Measurements from ENCODE around the gene ATXN2. TPM values are rescaled to one million over a fixed set of nuclear protein-coding genes. Genes with fewer than 3 reads are reported as not detected.

Gene ATXN2
- total RNA-seq, 1 experiment from 2014 or later, result 78.5 TPM

DNA sequence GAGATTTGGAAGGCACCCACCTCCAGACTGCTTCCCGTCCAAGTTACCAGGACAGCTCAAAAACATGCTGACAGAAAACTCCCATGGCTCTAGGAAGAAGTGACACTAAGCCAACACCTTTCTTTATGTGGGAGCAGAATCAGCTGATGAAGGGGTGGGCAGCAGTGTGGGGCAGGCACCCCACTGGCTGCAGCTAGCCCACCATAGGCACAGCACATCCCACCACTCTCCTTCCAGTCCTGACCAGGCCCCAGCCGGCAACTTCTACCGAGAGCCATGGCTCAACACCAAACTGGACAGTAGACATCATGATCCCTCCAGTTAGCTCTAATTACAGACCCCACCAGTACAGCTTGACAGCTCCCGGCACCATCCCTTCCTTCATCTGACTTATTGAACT is 148.4 kb downstream of the ATXN2 start:
- Histone ChIP-seq H3K9me3 (no peaks in the 10 kb centered on the region), H3K36me3 (ENCODE audit: control insufficient read depth, insufficient read depth, low read length) (peaks cover 5% of the 10 kb centered on the region), H3K4me3 (ENCODE audit: low read depth, low read length) (no peak overlapping the region), H3K27me3 (replicated peaks; ENCODE audit: control insufficient read depth, insufficient read depth, low read length) (no peaks in the 10 kb centered on the region), H3K4me1 (no peaks in the 10 kb centered on the region)
- Mint-ChIP-seq H3K27ac (ENCODE audit: unreplicated experiment) (no peak overlapping the region), H3K9me3 (ENCODE audit: unreplicated experiment) (no peaks in the 10 kb centered on the region), H3K36me3 (ENCODE audit: insufficient read depth, unreplicated experiment) (peaks cover 85% of the 10 kb centered on the region), H3K27me3 (ENCODE audit: insufficient read depth, unreplicated experiment) (no peaks in the 10 kb centered on the region), H3K4me1 (ENCODE audit: low read depth, unreplicated experiment) (no peaks in the 10 kb centered on the region), H3K4me3 (ENCODE audit: unreplicated experiment) (no peak overlapping the region)
- peak in 1 of 2 experiments; percentile 7 for DNase-seq
- CTCF ChIA-PET, result interaction anchor here (2.3 kb wide), 1 partner anchor 55 kb away, joined by 32 read pairs; no protein-coding TSS in a partner anchor
- intact Hi-C loops (cut with micrococcal nuclease; ENCODE audit: unreplicated experiment), result loop anchor here (1.0 to 2.0 kb wide), 2 partner anchors 46 to 53 kb away; partner anchors contain the start of gene SH2B3
- BruUV-seq (replicated peaks), result TSS peak; percentile 24
- TF ChIP-seq CTCF (IDR thresholded peaks at IDR 0.05; ENCODE audit: insufficient read depth in 1 of 2, low read depth in 1 of 2, low read length in 1 of 2, severe bottlenecking in 1 of 2, unreplicated experiment in 1 of 2), result no peak
- POLR2A ChIA-PET, result no interaction called here

- DNase-seq, result no peak
- POLR2A ChIA-PET, result no interaction called here
- Histone ChIP-seq H3K4me3 (ENCODE audit: low read depth, low read length) (no peak overlapping the region), H3K4me1 (no peaks in the 10 kb centered on the region), H3K9me3 (no peaks in the 10 kb centered on the region), H3K27me3 (replicated peaks; ENCODE audit: control insufficient read depth, insufficient read depth, low read length) (no peaks in the 10 kb centered on the region), H3K36me3 (ENCODE audit: control insufficient read depth, insufficient read depth, low read length) (peaks cover 5% of the 10 kb centered on the region)
- H3K4me3 Mint-ChIP-seq (ENCODE audit: unreplicated experiment), result no peak overlapping the region
- TF ChIP-seq CTCF (IDR thresholded peaks at IDR 0.05; ENCODE audit: insufficient read depth in 1 of 2, low read depth in 1 of 2, low read length in 1 of 2, severe bottlenecking in 1 of 2, unreplicated experiment in 1 of 2), result no peak
- H3K36me3 Mint-ChIP-seq (ENCODE audit: insufficient read depth, unreplicated experiment), result peaks cover 91% of the 10 kb centered on the region
- H3K9me3 Mint-ChIP-seq (ENCODE audit: unreplicated experiment), result no peaks in the 10 kb centered on the region
- CTCF ChIA-PET, result no interaction called here
- peak overlapping the region; percentile 15 for H3K27ac Mint-ChIP-seq (ENCODE audit: unreplicated experiment)
- H3K4me1 Mint-ChIP-seq (ENCODE audit: low read depth, unreplicated experiment), result no peaks in the 10 kb centered on the region
- BruUV-seq (replicated peaks), result TSS peak; percentile 10
- intact Hi-C loops (cut with micrococcal nuclease; ENCODE audit: unreplicated experiment), result no loop called here
- H3K27me3 Mint-ChIP-seq (ENCODE audit: insufficient read depth, unreplicated experiment), result no peaks in the 10 kb centered on the region
Observed at GRCh38 chr12:111448846-111449790, 150.0 kb downstream of the ATXN2 start.

- ChIA-PET CTCF (no interaction called here), POLR2A (no interaction called here)
- no peaks in the 10 kb centered on the region for H3K27me3 ChIP-seq (replicated peaks; ENCODE audit: control insufficient read depth, insufficient read depth, low read length)
- H3K4me1 Mint-ChIP-seq (ENCODE audit: low read depth, unreplicated experiment), result no peaks in the 10 kb centered on the region
- no TSS peak for BruUV-seq (replicated peaks)
- no peaks in the 10 kb centered on the region for H3K9me3 ChIP-seq
- no peaks in the 10 kb centered on the region for H3K4me1 ChIP-seq
- H3K27ac Mint-ChIP-seq (ENCODE audit: unreplicated experiment), result peak overlapping the region; percentile 15
- H3K9me3 Mint-ChIP-seq (ENCODE audit: unreplicated experiment), result no peaks in the 10 kb centered on the region
- H3K4me3 Mint-ChIP-seq (ENCODE audit: unreplicated experiment), result no peak overlapping the region
- peaks cover 5% of the 10 kb centered on the region for H3K36me3 ChIP-seq (ENCODE audit: control insufficient read depth, insufficient read depth, low read length)
- H3K27me3 Mint-ChIP-seq (ENCODE audit: insufficient read depth, unreplicated experiment), result no peaks in the 10 kb centered on the region
- H3K4me3 ChIP-seq (ENCODE audit: low read depth, low read length), result no peak overlapping the region
- peaks cover 88% of the 10 kb centered on the region for H3K36me3 Mint-ChIP-seq (ENCODE audit: insufficient read depth, unreplicated experiment)
- peak in 1 of 2 experiments; percentile 1 for DNase-seq
- intact Hi-C loops (cut with micrococcal nuclease; ENCODE audit: unreplicated experiment), result no loop called here
- TF ChIP-seq CTCF (IDR thresholded peaks at IDR 0.05; ENCODE audit: insufficient read depth in 1 of 2, low read depth in 1 of 2, low read length in 1 of 2, severe bottlenecking in 1 of 2, unreplicated experiment in 1 of 2), result no peak
Observed at GRCh38 chr12:111448266-111448830, 150.8 kb downstream of the ATXN2 start.
